K562 (cell line): Measurements from ENCODE around the gene ATP2A2.

Source experiments
- FOXA1 ChIP-seq: fragments of 450-650 bp; IDR thresholded peaks from 2 replicates; pipeline ENCODE4 v1.6.1; 2016; ENCODE audit warnings: mild to moderate bottlenecking, borderline replicate concordance
- TCFL5 ChIP-seq: fragments of 250-450 bp; sonication (Bioruptor Pico); conservative IDR thresholded peaks from 2 replicates; pipeline ENCODE4 v1.6.1; 2021; ENCODE audit warnings: mild to moderate bottlenecking, moderate library complexity, matching md5 sums
- ZNF140 ChIP-seq: fragments of 250-450 bp; sonication (Bioruptor Pico); IDR thresholded peaks from 2 replicates; pipeline ENCODE4 v1.8.0; 2021; ENCODE audit warnings: moderate library complexity, mild to moderate bottlenecking, inconsistent platforms
- TF ChIP-seq, protein P1 (sequence below), 3 experiments: IDR thresholded peaks in 2 of 3; conservative IDR thresholded peaks in 1 of 3; 2 replicates each; pipeline ENCODE4 v1.5.1; 2011 to 2012; ENCODE audit warnings: low read length in 3 of 3, mild to moderate bottlenecking in 3 of 3, control low read depth in 2 of 3, improper control_type of control experiment in 1 of 3, inconsistent platforms in 1 of 3, low read depth in 1 of 3, mixed read lengths in 1 of 3, moderate library complexity in 1 of 3; ENCODE audit not compliant: insufficient read depth in 2 of 3
- TF ChIP-seq, protein P2 (sequence below): sonication (generic); formaldehyde crosslinking; IDR thresholded peaks from 2 replicates; pipeline ENCODE4 v1.8.1; 2023; ENCODE audit warnings: mild to moderate bottlenecking, missing genetic modification reagents

DNA sequence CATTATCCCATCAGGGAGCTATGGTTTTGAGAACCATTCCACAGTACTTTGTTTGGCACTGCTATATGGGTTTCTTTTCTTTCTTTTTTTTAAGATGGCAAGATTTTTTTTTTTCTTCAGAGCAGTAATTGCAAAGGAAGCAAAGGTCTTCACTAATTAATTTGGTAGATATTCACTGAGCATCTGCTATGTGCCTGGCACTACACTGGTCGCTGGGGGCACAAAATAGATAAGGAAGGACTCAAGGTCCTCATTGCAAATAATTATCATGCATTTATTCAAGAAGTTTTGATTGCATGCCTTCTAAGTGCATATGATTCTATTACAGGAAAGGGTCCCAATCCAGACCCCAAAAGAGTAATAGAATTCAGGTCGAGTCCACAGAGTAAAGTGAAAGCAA lies 10.0 kb upstream of the ATP2A2 start:
- TF ChIP-seq ZNF140 (CRISPR knock-in tag) (no peak), FOXA1 (no peak), TCFL5 (CRISPR knock-in tag) (no peak)
- TF ChIP-seq, protein P1, sequence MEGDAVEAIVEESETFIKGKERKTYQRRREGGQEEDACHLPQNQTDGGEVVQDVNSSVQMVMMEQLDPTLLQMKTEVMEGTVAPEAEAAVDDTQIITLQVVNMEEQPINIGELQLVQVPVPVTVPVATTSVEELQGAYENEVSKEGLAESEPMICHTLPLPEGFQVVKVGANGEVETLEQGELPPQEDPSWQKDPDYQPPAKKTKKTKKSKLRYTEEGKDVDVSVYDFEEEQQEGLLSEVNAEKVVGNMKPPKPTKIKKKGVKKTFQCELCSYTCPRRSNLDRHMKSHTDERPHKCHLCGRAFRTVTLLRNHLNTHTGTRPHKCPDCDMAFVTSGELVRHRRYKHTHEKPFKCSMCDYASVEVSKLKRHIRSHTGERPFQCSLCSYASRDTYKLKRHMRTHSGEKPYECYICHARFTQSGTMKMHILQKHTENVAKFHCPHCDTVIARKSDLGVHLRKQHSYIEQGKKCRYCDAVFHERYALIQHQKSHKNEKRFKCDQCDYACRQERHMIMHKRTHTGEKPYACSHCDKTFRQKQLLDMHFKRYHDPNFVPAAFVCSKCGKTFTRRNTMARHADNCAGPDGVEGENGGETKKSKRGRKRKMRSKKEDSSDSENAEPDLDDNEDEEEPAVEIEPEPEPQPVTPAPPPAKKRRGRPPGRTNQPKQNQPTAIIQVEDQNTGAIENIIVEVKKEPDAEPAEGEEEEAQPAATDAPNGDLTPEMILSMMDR (IDR thresholded peaks at IDR 0.05 in 2 of 3, conservative IDR thresholded peaks at IDR 0.05 in 1 of 3; ENCODE audit: insufficient read depth in 2 of 3, low read depth in 1 of 3, low read length in 3 of 3), result no peak
- TF ChIP-seq, protein P2, sequence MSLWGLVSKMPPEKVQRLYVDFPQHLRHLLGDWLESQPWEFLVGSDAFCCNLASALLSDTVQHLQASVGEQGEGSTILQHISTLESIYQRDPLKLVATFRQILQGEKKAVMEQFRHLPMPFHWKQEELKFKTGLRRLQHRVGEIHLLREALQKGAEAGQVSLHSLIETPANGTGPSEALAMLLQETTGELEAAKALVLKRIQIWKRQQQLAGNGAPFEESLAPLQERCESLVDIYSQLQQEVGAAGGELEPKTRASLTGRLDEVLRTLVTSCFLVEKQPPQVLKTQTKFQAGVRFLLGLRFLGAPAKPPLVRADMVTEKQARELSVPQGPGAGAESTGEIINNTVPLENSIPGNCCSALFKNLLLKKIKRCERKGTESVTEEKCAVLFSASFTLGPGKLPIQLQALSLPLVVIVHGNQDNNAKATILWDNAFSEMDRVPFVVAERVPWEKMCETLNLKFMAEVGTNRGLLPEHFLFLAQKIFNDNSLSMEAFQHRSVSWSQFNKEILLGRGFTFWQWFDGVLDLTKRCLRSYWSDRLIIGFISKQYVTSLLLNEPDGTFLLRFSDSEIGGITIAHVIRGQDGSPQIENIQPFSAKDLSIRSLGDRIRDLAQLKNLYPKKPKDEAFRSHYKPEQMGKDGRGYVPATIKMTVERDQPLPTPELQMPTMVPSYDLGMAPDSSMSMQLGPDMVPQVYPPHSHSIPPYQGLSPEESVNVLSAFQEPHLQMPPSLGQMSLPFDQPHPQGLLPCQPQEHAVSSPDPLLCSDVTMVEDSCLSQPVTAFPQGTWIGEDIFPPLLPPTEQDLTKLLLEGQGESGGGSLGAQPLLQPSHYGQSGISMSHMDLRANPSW (CRISPR knock-in tag), result no peak
